ENCODE data around the gene ZMYM3.

GRCh38 chrX:71241301-71241700 lies 12.6 kb downstream of the ZMYM3 start:
- TF ChIP-seq CTCF (IDR thresholded peaks at IDR 0.05) (no peak), POLR2AphosphoS5 (IDR thresholded peaks at IDR 0.05) (no peak)
